Activated CD4-positive, alpha-beta T cell treated with anti-CD3 and anti-CD28 coated beads, Interleukin-2, amount 10 ng/mL, durations not matched to agents 7 days and 5 days (primary cell): ENCODE data around the gene POLE. TPM values are rescaled to one million over a fixed set of nuclear protein-coding genes. Genes with fewer than 3 reads are reported as not detected.

Experiments used
- CTCF ChIA-PET: fragments of 350-600 bp; sonication (Branson Sonifier 250); formaldehyde crosslinking; loops from one replicate; lab custom pipeline; 2021; ENCODE audit warnings: antibody characterized with exemption; lab: Charles Lee
- POLR2A ChIA-PET: fragments of 350-600 bp; sonication (Branson Sonifier 250); formaldehyde crosslinking; loops from one replicate; lab custom pipeline; 2021; ENCODE audit warnings: antibody characterized with exemption; lab: Charles Lee
- DNase-seq: peaks from one replicate; pipeline ENCODE4 v3.0.0-alpha.2; 2020
- H3K27ac Mint-ChIP-seq: one replicate; pipeline ENCODE4 v1.8.0; 2021; ENCODE audit warnings: mild to moderate bottlenecking, moderate library complexity, mixed read lengths
- H3K27me3 Mint-ChIP-seq: one replicate; pipeline ENCODE4 v1.8.0; 2021; ENCODE audit warnings: mixed read lengths
- H3K36me3 Mint-ChIP-seq: one replicate; pipeline ENCODE4 v1.8.0; 2021; ENCODE audit warnings: low read depth, mixed read lengths
- H3K4me1 Mint-ChIP-seq: one replicate; pipeline ENCODE4 v1.8.0; 2021; ENCODE audit warnings: mixed read lengths
- H3K4me3 Mint-ChIP-seq: one replicate; pipeline ENCODE4 v1.8.0; 2021; ENCODE audit warnings: mild to moderate bottlenecking, moderate library complexity, mixed read lengths
- H3K9me3 Mint-ChIP-seq: one replicate; pipeline ENCODE4 v1.8.0; 2021; ENCODE audit warnings: mixed read lengths
- total RNA-seq, 2 experiments: library from RNA; stranded (reverse); gene quantifications; one replicate each; pipeline ENCODE4 v1.2.3, GENCODE V29; 2021

The POLE gene
- total RNA-seq, 2 experiments from 2014 or later = 167 to 176 TPM

- H3K27ac Mint-ChIP-seq = peak overlapping the region; percentile 67
Measured at GRCh38 chr12:132597333-132598316, 89.5 kb downstream of the POLE start.

DNA sequence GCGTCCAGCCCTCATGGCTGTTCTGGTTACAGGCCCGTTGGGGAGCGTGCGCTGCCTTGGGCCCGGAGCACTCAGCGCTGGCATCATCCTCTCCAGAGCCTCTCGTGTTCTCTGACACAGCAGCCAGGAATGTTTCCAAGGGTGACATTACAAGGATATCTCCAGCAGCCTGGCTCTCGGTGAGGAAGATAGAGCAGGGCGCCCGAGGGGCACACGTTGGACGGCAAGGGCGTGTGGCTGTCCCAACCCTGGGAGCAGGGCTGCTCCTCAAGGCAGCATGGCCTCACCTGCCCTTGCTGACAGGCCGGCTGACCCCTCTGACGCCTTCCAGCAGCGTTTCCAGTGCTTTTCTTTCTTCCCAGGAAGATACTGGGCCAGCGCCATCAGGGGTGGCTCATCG lies 91.1 kb downstream of the POLE start:
- Mint-ChIP-seq H3K27me3 (peaks cover 29% of the 10 kb centered on the region), H3K27ac (no peak overlapping the region), H3K4me3 (no peak overlapping the region), H3K4me1 (peaks cover 23% of the 10 kb centered on the region), H3K36me3 (no peaks in the 10 kb centered on the region), H3K9me3 (no peaks in the 10 kb centered on the region)
- DNase-seq = no peak
- ChIA-PET CTCF (interaction anchor here (0.7 to 1.9 kb wide), 4 partner anchors 9 to 109 kb away, joined by 3 to 11 read pairs (median 6); partner anchors contain the start of gene LRCOL1), POLR2A (no interaction called here)

More at GRCh38 chr12:132597333-132598316, 89.5 kb downstream of the POLE start:
- ChIA-PET CTCF (no interaction called here), POLR2A (no interaction called here)
- Mint-ChIP-seq H3K4me3 (peak overlapping the region; percentile 77), H3K4me1 (peaks cover 24% of the 10 kb centered on the region), H3K36me3 (no peaks in the 10 kb centered on the region), H3K9me3 (no peaks in the 10 kb centered on the region), H3K27me3 (peaks cover 34% of the 10 kb centered on the region)
- peak; percentile 26 for DNase-seq

GRCh38 chr12:132595183-132595582 lies 92.0 kb downstream of the POLE start:
- ChIA-PET CTCF (interaction anchor here (0.6 to 1.9 kb wide), 5 partner anchors 9 to 161 kb away, joined by 3 to 11 read pairs (median 4); partner anchors contain the start of gene LRCOL1), POLR2A (no interaction called here)
- Mint-ChIP-seq H3K27ac (no peak overlapping the region), H3K27me3 (peaks cover 22% of the 10 kb centered on the region), H3K4me1 (peaks cover 18% of the 10 kb centered on the region), H3K4me3 (no peak overlapping the region), H3K36me3 (no peaks in the 10 kb centered on the region), H3K9me3 (no peaks in the 10 kb centered on the region)
- no peak for DNase-seq

GRCh38 chr12:132593938-132594358 lies 93.2 kb downstream of the POLE start:
- Mint-ChIP-seq H3K4me1 (peaks cover 12% of the 10 kb centered on the region), H3K9me3 (no peaks in the 10 kb centered on the region), H3K36me3 (no peaks in the 10 kb centered on the region), H3K27me3 (peaks cover 14% of the 10 kb centered on the region), H3K27ac (no peak overlapping the region), H3K4me3 (no peak overlapping the region)
- no peak for DNase-seq
- POLR2A ChIA-PET = no interaction called here
- CTCF ChIA-PET = interaction anchor here (1.9 kb wide), 1 partner anchor 16 kb away, joined by 9 read pairs; the partner anchor contains the start of gene LRCOL1

DNA sequence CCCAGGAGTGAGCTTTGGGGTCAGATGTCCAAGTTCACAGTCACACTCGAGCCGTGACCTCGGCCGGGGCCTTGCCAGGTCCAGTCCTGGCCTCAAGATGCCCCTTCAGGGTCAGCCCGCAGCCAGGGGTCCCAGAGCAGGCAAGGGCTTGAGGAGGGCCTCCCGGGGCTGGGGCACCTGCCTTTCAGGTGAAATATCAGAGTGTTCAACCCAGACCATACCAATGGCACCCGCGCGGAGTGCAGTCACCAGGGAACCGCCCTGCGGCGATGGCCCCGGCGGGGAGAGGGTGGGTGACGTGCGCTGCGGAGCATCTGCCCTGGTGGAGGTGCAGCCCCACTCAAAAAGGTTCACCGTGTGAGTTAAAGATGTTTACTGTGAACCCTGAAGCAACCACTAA lies 93.6 kb downstream of the POLE start:
- POLR2A ChIA-PET = no interaction called here
- H3K4me3 Mint-ChIP-seq = no peak overlapping the region
- no peak overlapping the region for H3K27ac Mint-ChIP-seq
- H3K36me3 Mint-ChIP-seq = no peaks in the 10 kb centered on the region
- peaks cover 10% of the 10 kb centered on the region for H3K27me3 Mint-ChIP-seq
- CTCF ChIA-PET = no interaction called here
- no peaks in the 10 kb centered on the region for H3K9me3 Mint-ChIP-seq
- H3K4me1 Mint-ChIP-seq = peaks cover 8% of the 10 kb centered on the region
- no peak for DNase-seq

- H3K9me3 Mint-ChIP-seq = no peaks in the 10 kb centered on the region
- H3K27ac Mint-ChIP-seq = no peak overlapping the region
- POLR2A ChIA-PET = no interaction called here
- no peak overlapping the region for H3K4me3 Mint-ChIP-seq
- no peaks in the 10 kb centered on the region for H3K36me3 Mint-ChIP-seq
- peaks cover 7% of the 10 kb centered on the region for H3K4me1 Mint-ChIP-seq
- CTCF ChIA-PET = no interaction called here
- peaks cover 10% of the 10 kb centered on the region for H3K27me3 Mint-ChIP-seq
- DNase-seq = no peak
Measured at GRCh38 chr12:132593071-132593470, 94.1 kb downstream of the POLE start.

- Mint-ChIP-seq H3K36me3 (no peaks in the 10 kb centered on the region), H3K27ac (no peak overlapping the region), H3K4me3 (no peak overlapping the region), H3K4me1 (peaks cover 3% of the 10 kb centered on the region), H3K9me3 (no peaks in the 10 kb centered on the region), H3K27me3 (peaks cover 6% of the 10 kb centered on the region)
- POLR2A ChIA-PET = no interaction called here
- DNase-seq = no peak
- CTCF ChIA-PET = no interaction called here
Measured at GRCh38 chr12:132592282-132592970, 94.7 kb downstream of the POLE start.

- no peak for DNase-seq
- Mint-ChIP-seq H3K27me3 (peaks cover 2% of the 10 kb centered on the region), H3K4me1 (no peaks in the 10 kb centered on the region), H3K36me3 (no peaks in the 10 kb centered on the region), H3K27ac (no peak overlapping the region), H3K4me3 (no peak overlapping the region), H3K9me3 (no peaks in the 10 kb centered on the region)
- ChIA-PET POLR2A (no interaction called here), CTCF (no interaction called here)
Measured at GRCh38 chr12:132591107-132591935, 95.8 kb downstream of the POLE start.

DNA sequence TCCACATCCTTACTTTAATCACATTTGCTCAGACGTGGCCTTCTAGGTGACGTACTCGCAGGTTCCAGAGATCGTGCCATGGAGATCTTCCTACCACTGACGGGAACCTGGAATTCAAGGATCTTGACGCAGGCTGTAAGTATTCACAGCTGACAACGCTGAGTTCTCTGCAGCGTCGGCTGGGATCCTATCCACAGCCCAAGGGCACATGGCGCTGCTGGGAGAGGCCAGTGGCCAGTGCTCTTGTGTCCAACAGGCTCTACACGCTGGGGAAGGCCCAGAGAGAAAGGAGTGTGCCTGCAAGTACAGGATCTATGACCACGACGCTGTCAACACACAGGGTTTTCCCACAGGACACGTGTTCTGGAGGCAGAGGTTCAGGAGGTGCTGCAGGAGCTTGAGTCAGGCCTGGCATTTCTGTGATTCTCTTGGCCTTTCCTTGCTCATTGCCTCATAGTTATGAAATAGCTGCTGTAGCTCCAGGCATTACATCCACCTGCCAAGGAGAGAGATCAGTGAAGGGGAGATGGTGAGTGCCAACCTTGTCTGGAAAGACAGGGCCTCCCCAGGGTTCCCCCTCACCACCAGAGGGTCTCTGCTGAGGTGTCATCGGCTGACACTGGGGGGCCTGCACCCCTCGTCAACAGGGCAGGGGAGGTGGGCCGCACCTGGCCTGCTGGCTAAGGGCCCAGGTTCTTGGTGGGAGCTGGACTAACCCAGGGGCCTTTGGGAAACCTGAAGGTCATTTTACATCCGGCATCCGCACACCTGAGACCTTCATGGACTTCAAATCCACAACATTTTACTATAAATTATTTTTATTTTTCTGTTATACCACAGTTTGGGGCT lies 98.1 kb downstream of the POLE start:
- H3K27ac Mint-ChIP-seq = no peak overlapping the region
- ChIA-PET POLR2A (no interaction called here), CTCF (no interaction called here)

DNA sequence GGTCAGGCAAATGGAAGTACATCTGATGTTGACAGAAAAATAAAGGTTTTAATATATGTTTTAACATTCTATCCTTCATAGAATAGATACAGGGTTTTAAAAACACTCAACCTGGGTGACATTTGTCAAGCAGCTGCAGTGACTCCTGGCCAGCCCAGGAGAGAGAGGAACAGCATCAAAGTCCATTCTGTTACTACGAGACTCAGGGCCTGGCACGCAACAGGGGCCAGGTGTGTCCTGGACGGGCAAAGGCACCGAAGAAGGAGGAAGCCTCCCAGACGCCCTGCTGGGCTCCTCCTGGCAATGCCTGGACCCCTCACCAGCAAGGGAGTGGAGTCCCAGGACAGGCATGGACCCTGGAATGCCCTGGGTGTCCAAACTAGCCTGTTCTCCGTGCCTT lies 98.8 kb downstream of the POLE start:
- H3K4me3 Mint-ChIP-seq = no peak overlapping the region
- CTCF ChIA-PET = no interaction called here
- POLR2A ChIA-PET = no interaction called here
- no peak for DNase-seq
- H3K27me3 Mint-ChIP-seq = no peaks in the 10 kb centered on the region
- H3K4me1 Mint-ChIP-seq = no peaks in the 10 kb centered on the region
- H3K9me3 Mint-ChIP-seq = no peaks in the 10 kb centered on the region
- H3K36me3 Mint-ChIP-seq = no peaks in the 10 kb centered on the region
- no peak overlapping the region for H3K27ac Mint-ChIP-seq

More for the DNA sequence above, 98.1 kb downstream of the POLE start:
- no peaks in the 10 kb centered on the region for H3K27me3 Mint-ChIP-seq
- H3K4me3 Mint-ChIP-seq = no peak overlapping the region
- H3K4me1 Mint-ChIP-seq = no peaks in the 10 kb centered on the region
- no peak for DNase-seq
- no peaks in the 10 kb centered on the region for H3K36me3 Mint-ChIP-seq
- no peaks in the 10 kb centered on the region for H3K9me3 Mint-ChIP-seq

- ChIA-PET POLR2A (no interaction called here), CTCF (no interaction called here)
- no peak for DNase-seq
- no peaks in the 10 kb centered on the region for H3K27me3 Mint-ChIP-seq
- no peaks in the 10 kb centered on the region for H3K9me3 Mint-ChIP-seq
- no peak overlapping the region for H3K4me3 Mint-ChIP-seq
- no peaks in the 10 kb centered on the region for H3K4me1 Mint-ChIP-seq
- no peak overlapping the region for H3K27ac Mint-ChIP-seq
- H3K36me3 Mint-ChIP-seq = no peaks in the 10 kb centered on the region
Measured at GRCh38 chr12:132587781-132588180, 99.4 kb downstream of the POLE start.

- Mint-ChIP-seq H3K4me3 (no peak overlapping the region), H3K36me3 (no peaks in the 10 kb centered on the region), H3K27ac (no peak overlapping the region), H3K27me3 (no peaks in the 10 kb centered on the region), H3K4me1 (no peaks in the 10 kb centered on the region), H3K9me3 (no peaks in the 10 kb centered on the region)
- POLR2A ChIA-PET = no interaction called here
- CTCF ChIA-PET = interaction anchor here (0.6 to 1.3 kb wide), 4 partner anchors 9 to 446 kb away, joined by 3 to 5 read pairs (median 3); no protein-coding TSS in a partner anchor
- no peak for DNase-seq
Measured at GRCh38 chr12:132586929-132587328, 100.2 kb downstream of the POLE start.
